SH-SY5Y (cell line): Measurements from ENCODE around the gene SEMA4D.

Experiments
- GATA2 ChIP-seq: IDR thresholded peaks from 2 replicates; pipeline ENCODE4 v1.6.1; 2011; ENCODE audit warnings: mild to moderate bottlenecking, low read depth, low read length
- GATA3 ChIP-seq: IDR thresholded peaks from 2 replicates; pipeline ENCODE4 v1.6.1; 2011; ENCODE audit warnings: low read depth, mild to moderate bottlenecking, low read length, moderate library complexity

- TF ChIP-seq GATA3 (no peak), GATA2 (no peak)
Measured at GRCh38 chr9:89412951-89413350, 85.0 kb downstream of the SEMA4D start.
